Activated CD4-positive, alpha-beta T cell treated with anti-CD3 and anti-CD28 coated beads for 36 hours (primary cell): ENCODE measurements around the gene ELF2. TPM values are rescaled to one million over a fixed set of nuclear protein-coding genes. Genes with fewer than 3 reads are reported as not detected.
A peak's percentile ranks its signal among the peaks of the same experiment; 100 is the strongest.

Source experiments
- ATAC-seq: fragments of 200-7000 bp; cut with Tn5 transposase; one replicate; pipeline ENCODE4 v1.10.0; 2021; ENCODE audit warnings: mild to moderate bottlenecking, moderate library complexity
- CTCF ChIA-PET: fragments of 350-600 bp; sonication (Branson Sonifier 250); formaldehyde crosslinking; loops from one replicate; lab custom pipeline; 2021; ENCODE audit warnings: antibody characterized with exemption; lab: Charles Lee
- POLR2A ChIA-PET: fragments of 350-600 bp; sonication (Branson Sonifier 250); formaldehyde crosslinking; loops from one replicate; lab custom pipeline; 2021; ENCODE audit warnings: antibody characterized with exemption, inconsistent platforms; lab: Charles Lee
- DNase-seq: peaks from one replicate; pipeline ENCODE4 v3.0.0-alpha.2; 2020
- H3K27ac Mint-ChIP-seq: one replicate; pipeline ENCODE4 v1.8.0; 2021; ENCODE audit warnings: mixed read lengths
- H3K27me3 Mint-ChIP-seq: one replicate; pipeline ENCODE4 v1.8.0; 2021; ENCODE audit warnings: mixed read lengths
- H3K36me3 Mint-ChIP-seq: one replicate; pipeline ENCODE4 v1.8.0; 2021; ENCODE audit warnings: low read depth, mixed read lengths
- H3K4me1 Mint-ChIP-seq: one replicate; pipeline ENCODE4 v1.8.0; 2021; ENCODE audit warnings: mixed read lengths
- H3K4me3 Mint-ChIP-seq: one replicate; pipeline ENCODE4 v1.8.0; 2021; ENCODE audit warnings: mild to moderate bottlenecking, moderate library complexity, mixed read lengths
- H3K9me3 Mint-ChIP-seq: one replicate; pipeline ENCODE4 v1.8.0; 2021; ENCODE audit warnings: low read depth, mixed read lengths
- intact Hi-C, 2 experiments: fragments of 100-400 bp; cut with DNase I in 1 of 2; cut with micrococcal nuclease in 1 of 2; formaldehyde crosslinking; loops; one replicate each; pipeline versions ENCODE4 v1.14.2 to v1.15.1; 2022 to 2024; cut with DNase I, micrococcal nuclease
- total RNA-seq, 2 experiments: library from RNA; stranded (reverse); gene quantifications; one replicate each; pipeline ENCODE4 v1.2.3, GENCODE V29; 2021

The ELF2 gene
- total RNA-seq, 2 experiments from 2014 or later = 26.2 to 33.4 TPM

DNA sequence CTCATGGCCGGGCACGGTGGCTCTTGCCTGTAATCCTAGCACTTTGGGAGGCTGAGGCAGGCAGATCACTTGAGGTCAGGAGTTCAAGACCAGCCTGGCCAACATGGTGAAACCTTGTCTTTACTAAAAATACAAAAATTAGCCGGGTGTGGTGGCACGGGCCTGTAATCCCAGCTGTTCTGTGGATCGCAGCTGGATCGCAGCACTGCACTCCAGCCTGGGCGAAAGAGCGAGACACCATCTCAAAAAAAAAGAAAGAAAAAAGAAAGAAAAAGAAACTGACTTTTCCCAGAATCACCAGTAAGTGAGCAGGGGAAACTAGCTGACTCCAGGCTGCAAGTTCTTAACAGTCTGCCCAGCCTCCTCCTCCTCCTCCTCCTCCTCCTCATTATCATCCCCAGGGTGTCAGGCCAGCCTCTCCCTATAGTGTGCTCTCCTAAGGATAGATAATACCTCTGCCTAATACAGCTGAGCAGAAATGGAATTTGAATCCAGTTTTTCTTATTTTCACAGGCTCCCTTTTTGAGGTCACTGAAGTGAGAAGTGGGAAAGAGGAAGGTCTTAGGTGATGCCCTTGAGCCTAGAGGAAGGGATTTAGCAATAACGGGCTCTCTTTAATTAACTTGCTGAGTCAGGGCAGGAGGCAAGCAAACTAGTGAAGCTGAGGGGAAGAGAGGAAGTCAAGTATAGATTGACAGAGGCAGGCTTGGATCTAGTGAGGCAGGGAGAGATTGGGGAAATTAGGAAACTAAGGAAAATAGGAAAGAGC is 11.8 kb upstream of the ELF2 start:
- ChIA-PET POLR2A (interaction anchor here (0.6 kb wide), 1 partner anchor 104 kb away, joined by 4 read pairs; no protein-coding TSS in a partner anchor), CTCF (interaction anchor here (0.5 to 1.1 kb wide), 3 partner anchors 35 to 218 kb away, joined by 3 to 4 read pairs (median 3); no protein-coding TSS in a partner anchor)
- Mint-ChIP-seq H3K4me1 (no peaks in the 10 kb centered on the region), H3K9me3 (no peaks in the 10 kb centered on the region), H3K27me3 (no peaks in the 10 kb centered on the region), H3K36me3 (no peaks in the 10 kb centered on the region), H3K27ac (no peak overlapping the region), H3K4me3 (no peak overlapping the region)
- intact Hi-C loops = no loop called here
- no peak for DNase-seq
- ATAC-seq = no peak

DNA sequence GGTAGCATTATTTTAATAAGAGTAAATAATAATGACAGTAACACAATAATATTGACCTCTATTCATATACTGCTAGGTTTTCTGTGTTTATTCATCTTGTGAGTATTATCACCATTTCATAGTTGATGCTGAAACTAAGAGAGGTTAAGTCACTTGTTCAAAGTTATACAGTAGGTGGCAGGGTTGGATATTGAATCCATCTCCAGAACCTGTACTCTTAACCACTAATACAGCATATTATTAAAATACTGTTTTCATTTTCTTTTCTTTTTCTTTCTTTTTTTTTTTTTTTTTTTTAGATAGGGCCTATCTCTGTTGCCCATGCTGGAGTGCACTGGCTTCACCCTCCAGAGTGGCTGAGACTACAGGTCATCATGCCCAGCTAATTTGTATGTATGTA is 7.1 kb upstream of the ELF2 start:
- H3K36me3 Mint-ChIP-seq = no peaks in the 10 kb centered on the region
- H3K4me1 Mint-ChIP-seq = no peaks in the 10 kb centered on the region
- H3K4me3 Mint-ChIP-seq = no peak overlapping the region
- peaks cover 5% of the 10 kb centered on the region for H3K27me3 Mint-ChIP-seq
- H3K27ac Mint-ChIP-seq = no peak overlapping the region
- intact Hi-C loops = no loop called here
- CTCF ChIA-PET = interaction anchor here (0.7 kb wide), 1 partner anchor 250 kb away, joined by 7 read pairs; no protein-coding TSS in a partner anchor
- peak; percentile 51 for ATAC-seq
- no peak for DNase-seq
- POLR2A ChIA-PET = no interaction called here
- no peaks in the 10 kb centered on the region for H3K9me3 Mint-ChIP-seq

DNA sequence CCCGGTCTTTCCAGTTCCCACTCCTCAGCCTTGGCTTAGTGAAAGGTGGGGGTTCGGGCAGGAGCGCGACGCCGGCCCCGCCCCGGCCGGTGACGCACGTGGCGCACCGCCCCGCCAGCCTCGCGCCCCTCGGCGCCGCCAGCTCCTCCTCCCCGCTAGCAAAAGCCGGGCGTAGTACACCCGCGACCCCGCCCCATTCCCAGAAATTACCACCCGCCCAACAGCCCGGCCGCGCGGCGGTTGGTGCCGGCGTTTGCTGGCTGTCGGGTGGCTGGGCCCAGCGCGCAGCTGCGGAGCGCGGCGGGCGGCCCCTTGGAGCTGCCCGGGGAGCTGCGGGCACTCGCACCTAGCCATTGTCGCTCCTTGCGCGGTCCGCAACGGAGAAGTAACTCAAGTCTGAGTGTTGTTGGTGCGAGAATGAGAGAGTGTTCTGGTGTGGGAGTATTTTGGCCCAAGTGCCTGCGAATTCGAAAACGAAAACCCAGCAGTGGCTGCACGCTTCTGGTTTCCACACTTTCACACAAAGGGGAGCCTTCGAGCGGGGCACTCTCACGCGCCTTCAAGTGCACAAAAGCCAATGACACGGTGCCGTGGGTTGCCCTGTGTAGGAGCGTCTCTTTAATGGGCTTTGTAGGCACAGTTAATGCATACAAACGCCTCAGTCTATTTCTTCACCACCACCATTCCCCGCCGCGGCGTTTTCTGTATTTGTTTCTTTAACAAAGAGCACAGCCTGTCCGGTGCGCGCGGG is 1.0 kb upstream of the ELF2 start:
- ChIA-PET CTCF (interaction anchor here (0.7 to 1.7 kb wide), 6 partner anchors 10 to 147 kb away, joined by 3 to 9 read pairs (median 3); partner anchors contain the start of gene NAA15), POLR2A (interaction anchor here (0.5 to 3.9 kb wide), 4 partner anchors 89 to 262 kb away, joined by 5 to 34 read pairs (median 10); partner anchors contain the start of genes NAA15 and NDUFC1)
- Mint-ChIP-seq H3K36me3 (no peaks in the 10 kb centered on the region), H3K4me1 (peaks cover 12% of the 10 kb centered on the region), H3K27ac (peak overlapping the region; percentile 72), H3K4me3 (peak overlapping the region; percentile 81), H3K9me3 (no peaks in the 10 kb centered on the region), H3K27me3 (peaks cover 12% of the 10 kb centered on the region)
- intact Hi-C loops = loop anchor here (1.0 to 10.0 kb wide), 18 partner anchors 77 to 1344 kb away; partner anchors contain the start of genes NAA15 (in 2 of the 2), NOCT (in 2 of the 2), ELMOD2 (in 1 of the 2) and SLC7A11 (in 1 of the 2)
- ATAC-seq (peak; percentile 77), DNase-seq (peak; percentile 95)

DNA sequence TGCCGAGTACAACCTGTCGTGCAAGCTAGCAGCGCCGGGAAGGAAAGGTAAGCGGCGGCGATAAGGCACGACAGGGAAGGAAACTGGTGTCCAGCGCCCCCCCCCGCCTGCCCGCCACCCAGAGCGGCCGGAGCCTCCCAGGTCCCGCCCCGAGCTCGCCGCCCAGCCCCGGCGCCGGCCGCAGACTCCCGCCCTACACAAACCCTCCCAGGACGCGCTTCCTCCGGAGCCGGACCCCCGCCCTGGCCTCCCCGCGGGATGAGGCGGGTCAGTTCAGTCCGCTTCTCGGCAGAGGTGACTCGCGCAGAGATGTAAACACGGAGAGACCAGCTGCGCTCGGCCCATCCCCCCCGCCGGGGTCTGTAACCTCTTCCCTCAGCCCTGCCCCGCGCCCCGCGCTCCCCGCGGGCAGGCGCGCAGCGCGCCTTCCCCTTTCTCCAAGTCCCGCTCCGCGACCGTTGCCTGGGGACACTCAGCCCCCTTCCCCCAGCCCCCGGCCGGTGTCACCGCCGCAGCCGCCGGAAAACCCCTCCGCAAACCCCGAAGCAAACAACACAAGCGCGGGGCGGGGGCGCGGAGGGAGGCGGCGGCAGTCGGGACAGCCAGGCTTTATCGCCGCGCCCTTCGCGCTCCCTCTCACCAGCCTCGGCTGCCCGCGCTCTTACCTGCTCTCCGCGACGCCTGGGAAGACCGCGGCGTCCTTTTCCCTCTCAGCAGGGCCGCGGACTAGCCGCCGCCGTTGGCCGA is 543 bp downstream of the ELF2 start:
- H3K9me3 Mint-ChIP-seq = no peaks in the 10 kb centered on the region
- DNase-seq = peak; percentile 82
- peaks cover 1% of the 10 kb centered on the region for H3K36me3 Mint-ChIP-seq
- ATAC-seq = peak; percentile 30
- peak overlapping the region; percentile 60 for H3K27ac Mint-ChIP-seq
- ChIA-PET CTCF (interaction anchor here (0.5 to 1.9 kb wide), 3 partner anchors 75 to 146 kb away, joined by 3 to 8 read pairs (median 6); no protein-coding TSS in a partner anchor), POLR2A (interaction anchor here (1.7 to 3.9 kb wide), 3 partner anchors 90 to 125 kb away, joined by 8 to 34 read pairs (median 12); partner anchors contain the start of genes NAA15 and NDUFC1)
- peak overlapping the region; percentile 81 for H3K4me3 Mint-ChIP-seq
- peaks cover 7% of the 10 kb centered on the region for H3K27me3 Mint-ChIP-seq
- peaks cover 18% of the 10 kb centered on the region for H3K4me1 Mint-ChIP-seq
- intact Hi-C loops = loop anchor here (1.0 to 10.0 kb wide), 14 partner anchors 76 to 1346 kb away; partner anchors contain the start of genes NAA15 (in 2 of the 2), ELMOD2 (in 1 of the 2), NOCT (in 1 of the 2) and SLC7A11 (in 1 of the 2)

DNA sequence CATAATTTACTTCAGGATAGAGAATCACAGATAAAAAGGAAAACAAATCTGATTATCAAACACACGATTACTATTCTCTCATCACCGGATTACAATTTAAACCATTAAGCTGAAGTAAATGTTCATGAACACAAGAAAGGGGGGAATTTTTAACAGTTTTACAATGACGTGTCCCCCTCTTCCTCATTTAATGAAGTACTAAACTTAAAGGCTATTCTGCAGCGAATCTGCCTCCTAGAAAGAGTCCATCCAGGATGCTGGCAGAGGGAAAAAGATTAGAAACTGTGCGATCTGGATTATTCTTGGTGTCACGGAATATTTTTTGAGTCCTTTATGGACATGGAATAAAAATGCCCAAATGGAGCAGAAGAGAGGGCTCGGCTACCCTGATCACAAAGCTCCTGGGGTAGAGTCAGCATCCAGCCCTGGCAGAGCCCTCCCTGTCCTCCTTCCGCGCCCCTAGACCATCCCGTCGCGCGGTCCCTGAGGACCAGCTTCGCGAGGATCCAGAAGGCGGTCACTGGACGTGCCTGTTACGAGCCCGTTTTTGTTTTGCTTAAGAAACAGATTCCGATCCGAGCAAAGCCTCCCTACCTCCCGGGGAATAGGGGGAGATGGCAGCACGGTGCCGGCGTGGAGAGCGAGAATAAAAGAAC is 1.2 kb downstream of the ELF2 start:
- intact Hi-C loops = loop anchor here (2.0 to 10.0 kb wide), 8 partner anchors 75 to 1347 kb away; partner anchors contain the start of genes ELMOD2 (in 1 of the 2) and SLC7A11 (in 1 of the 2)
- H3K27ac Mint-ChIP-seq = peak overlapping the region; percentile 60
- DNase-seq (no peak), ATAC-seq (no peak)
- POLR2A ChIA-PET = interaction anchor here (3.9 kb wide), 1 partner anchor 125 kb away, joined by 34 read pairs; the partner anchor contains the start of genes NAA15 and NDUFC1
- H3K4me1 Mint-ChIP-seq = peaks cover 18% of the 10 kb centered on the region
- CTCF ChIA-PET = interaction anchor here (0.5 to 1.9 kb wide), 3 partner anchors 74 to 145 kb away, joined by 3 to 8 read pairs (median 6); no protein-coding TSS in a partner anchor
- peaks cover 1% of the 10 kb centered on the region for H3K36me3 Mint-ChIP-seq
- H3K4me3 Mint-ChIP-seq = peak overlapping the region; percentile 81
- H3K27me3 Mint-ChIP-seq = peaks cover 7% of the 10 kb centered on the region
- no peaks in the 10 kb centered on the region for H3K9me3 Mint-ChIP-seq

DNA sequence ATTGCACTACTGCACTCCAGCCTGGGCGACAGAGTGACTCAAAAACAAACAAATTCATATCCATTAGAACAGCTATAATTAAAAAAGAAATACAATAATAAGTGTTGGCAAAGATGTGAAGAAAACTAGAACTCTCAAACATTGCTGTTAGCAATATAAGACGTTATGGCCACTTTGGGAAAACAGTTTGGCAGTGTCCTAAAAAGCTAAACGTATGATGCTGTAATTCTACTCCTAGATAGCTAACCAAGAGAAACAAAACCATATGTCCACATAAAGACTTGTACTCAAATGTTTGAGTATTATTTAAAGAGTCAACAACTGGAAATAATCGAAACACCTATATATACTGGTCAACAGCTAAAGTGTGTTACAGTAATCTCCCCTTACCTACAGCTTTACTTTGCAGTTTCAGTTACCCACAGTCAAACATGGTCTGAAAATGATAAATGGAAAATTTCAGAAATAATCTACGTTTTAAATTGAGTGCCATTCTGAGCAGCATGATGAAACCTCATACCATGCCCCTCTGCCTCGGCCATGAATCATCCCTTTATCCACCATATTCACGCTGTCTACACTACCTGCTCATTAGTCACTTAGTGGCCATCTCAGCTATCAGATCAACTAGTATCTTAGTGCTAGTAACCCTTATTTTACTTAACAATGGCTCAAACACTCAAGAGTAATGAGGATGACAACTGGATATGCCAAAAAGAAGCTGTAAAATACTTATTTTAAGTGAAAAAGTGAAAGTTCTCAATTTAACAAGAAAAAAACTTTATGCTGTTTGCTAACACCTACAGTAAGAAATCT is 4.9 kb downstream of the ELF2 start:
- POLR2A ChIA-PET = no interaction called here
- ATAC-seq = peak; percentile 51
- CTCF ChIA-PET = interaction anchor here (1.2 kb wide), 1 partner anchor 30 kb away, joined by 3 read pairs; no protein-coding TSS in a partner anchor

DNA sequence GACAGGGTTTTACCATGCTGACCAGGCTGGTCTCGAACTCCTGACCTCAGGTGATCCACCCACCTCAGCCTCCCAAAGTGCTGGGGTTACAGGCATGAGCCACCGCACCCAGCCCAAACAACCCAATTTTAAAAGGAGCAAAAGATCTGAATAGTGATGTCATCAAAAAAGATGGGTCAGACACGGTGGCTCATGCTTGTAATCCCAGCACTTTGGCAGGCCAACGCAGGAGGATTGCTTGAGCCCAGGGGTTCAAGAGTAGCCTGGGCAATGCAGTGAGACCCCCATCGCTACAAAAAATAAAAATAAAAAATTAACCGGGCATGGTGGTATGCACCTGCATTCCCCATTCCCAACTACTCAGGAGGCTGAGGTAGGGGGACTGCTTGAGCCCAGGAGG is 6.1 kb downstream of the ELF2 start:
- Mint-ChIP-seq H3K27me3 (peaks cover 5% of the 10 kb centered on the region), H3K36me3 (peaks cover 1% of the 10 kb centered on the region), H3K27ac (no peak overlapping the region), H3K4me1 (peaks cover 11% of the 10 kb centered on the region), H3K4me3 (no peak overlapping the region), H3K9me3 (no peaks in the 10 kb centered on the region)
- ChIA-PET POLR2A (no interaction called here), CTCF (interaction anchor here (0.6 to 1.2 kb wide), 2 partner anchors 31 to 141 kb away, joined by 3 read pairs; no protein-coding TSS in a partner anchor)
- intact Hi-C loops = loop anchor here in 1 of 2 experiments (10.0 kb wide), 1 partner anchor 924 kb away; no protein-coding TSS in a partner anchor
- ATAC-seq = no peak
- no peak for DNase-seq

More for the DNA sequence above, 4.9 kb downstream of the ELF2 start:
- Mint-ChIP-seq H3K27me3 (peaks cover 7% of the 10 kb centered on the region), H3K4me1 (peaks cover 11% of the 10 kb centered on the region), H3K4me3 (no peak overlapping the region), H3K27ac (peak overlapping the region; percentile 67), H3K36me3 (peaks cover 1% of the 10 kb centered on the region), H3K9me3 (no peaks in the 10 kb centered on the region)
- DNase-seq = peak; percentile 42
- intact Hi-C loops = loop anchor here in 1 of 2 experiments (10.0 kb wide), 1 partner anchor 923 kb away; no protein-coding TSS in a partner anchor

DNA sequence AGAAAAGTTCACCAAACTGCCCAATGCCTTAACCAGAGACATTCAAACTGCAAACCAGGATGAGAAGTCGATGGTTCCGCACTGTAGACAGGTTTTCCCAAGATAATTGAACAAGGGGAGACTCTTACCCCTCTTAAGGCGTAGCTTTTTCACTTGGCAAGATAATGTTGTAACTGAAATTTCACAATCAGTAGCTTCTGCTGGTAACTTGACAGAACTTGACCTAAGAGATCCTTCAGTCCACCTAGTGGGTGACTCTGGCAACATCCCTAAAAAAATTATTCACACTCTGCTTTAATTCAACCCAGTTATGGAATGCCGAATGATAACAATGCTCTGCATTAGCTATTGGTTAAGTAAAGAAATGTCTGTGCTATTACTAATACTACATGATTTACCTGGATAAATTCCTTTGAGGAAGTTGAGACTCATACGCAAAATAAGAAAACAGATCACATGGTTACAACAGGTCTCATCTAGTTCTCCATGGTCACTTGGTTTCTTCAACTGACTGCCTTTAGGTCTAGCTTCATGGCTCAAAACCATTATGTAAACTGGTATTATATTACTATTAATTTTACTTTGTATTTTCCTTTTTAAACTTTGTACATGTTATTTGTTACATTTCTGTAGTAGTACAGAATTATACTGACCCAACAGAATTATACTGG is 9.1 kb downstream of the ELF2 start:
- H3K4me3 Mint-ChIP-seq = no peak overlapping the region
- no peaks in the 10 kb centered on the region for H3K27me3 Mint-ChIP-seq
- ChIA-PET CTCF (interaction anchor here (0.7 to 1.9 kb wide), 8 partner anchors 10 to 138 kb away, joined by 3 to 5 read pairs (median 3); no protein-coding TSS in a partner anchor), POLR2A (no interaction called here)
- H3K9me3 Mint-ChIP-seq = no peaks in the 10 kb centered on the region
- intact Hi-C loops = no loop called here
- no peak for ATAC-seq
- no peak overlapping the region for H3K27ac Mint-ChIP-seq
- H3K36me3 Mint-ChIP-seq = peaks cover 1% of the 10 kb centered on the region
- H3K4me1 Mint-ChIP-seq = peaks cover 10% of the 10 kb centered on the region
- no peak for DNase-seq

DNA sequence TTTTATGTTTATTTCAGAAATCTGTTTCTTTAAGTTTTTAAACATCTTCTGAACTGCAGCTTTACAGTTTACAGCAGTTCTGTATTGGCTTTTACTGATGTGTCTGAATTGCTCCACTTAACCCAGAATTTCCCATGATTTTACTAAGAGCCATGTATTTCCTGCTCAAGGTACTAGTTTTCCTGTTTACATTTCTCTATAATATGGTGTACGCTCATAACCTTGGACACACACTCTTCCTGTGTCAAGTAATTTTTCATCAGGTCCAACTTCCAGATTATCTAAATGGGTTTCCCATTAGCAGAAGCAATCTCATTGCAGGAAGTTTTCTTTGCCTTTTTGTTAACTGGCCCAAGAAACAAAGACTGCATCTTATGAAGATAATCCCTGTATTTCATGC is 12.3 kb downstream of the ELF2 start:
- Mint-ChIP-seq H3K27me3 (no peaks in the 10 kb centered on the region), H3K4me1 (peaks cover 4% of the 10 kb centered on the region), H3K36me3 (no peaks in the 10 kb centered on the region), H3K27ac (no peak overlapping the region), H3K9me3 (no peaks in the 10 kb centered on the region), H3K4me3 (no peak overlapping the region)
- ChIA-PET POLR2A (no interaction called here), CTCF (no interaction called here)
- DNase-seq (no peak), ATAC-seq (no peak)
- intact Hi-C loops = no loop called here
